Stimulated activated CD4-positive, alpha-beta T cell treated with anti-CD3 and anti-CD28 coated beads, Interleukin-2, amount 100 ng/mL, for 4 hours (primary cell): ENCODE data around the gene RPL22.
"Not testable (repeated sequence)": the region's sequence is repeated elsewhere in the genome, so short reads cannot be mapped to it uniquely, and the experiment has no call there.

Experiments
- DNase-seq: peaks from one replicate; pipeline ENCODE4 v3.0.0-alpha.2; 2020; ENCODE audit warnings: low read depth

The RPL22 gene

GRCh38 chr1:6233376-6233775 lies 34.0 kb upstream of the RPL22 start:
- DNase-seq, result no peak

DNA sequence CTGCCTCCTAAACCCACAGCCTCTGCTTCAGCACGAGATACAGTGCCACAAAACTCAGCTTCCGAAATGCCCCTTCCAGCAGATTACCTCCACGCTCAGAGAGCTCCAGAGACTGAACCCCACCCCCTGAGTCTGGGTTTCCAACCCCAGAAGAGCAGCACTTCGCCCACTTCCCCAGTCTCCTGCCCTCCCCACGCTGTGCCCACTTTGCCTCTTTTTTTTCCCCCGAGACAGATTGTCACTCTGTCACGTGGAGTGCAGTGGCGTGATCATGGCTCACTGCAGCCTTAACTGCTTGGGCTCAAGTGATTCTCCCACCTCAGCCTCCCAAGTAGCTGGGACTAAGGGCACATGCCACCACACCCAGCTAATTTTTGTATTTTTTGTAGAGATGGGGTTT lies 26.3 kb upstream of the RPL22 start:
- DNase-seq, result no peak

GRCh38 chr1:6224718-6225117 lies 25.3 kb upstream of the RPL22 start:
- no peak for DNase-seq

- DNase-seq, result no peak
Observed at GRCh38 chr1:6223617-6224016, 24.2 kb upstream of the RPL22 start.

- DNase-seq, result no peak
Observed at GRCh38 chr1:6222636-6223035, 23.2 kb upstream of the RPL22 start.

DNA sequence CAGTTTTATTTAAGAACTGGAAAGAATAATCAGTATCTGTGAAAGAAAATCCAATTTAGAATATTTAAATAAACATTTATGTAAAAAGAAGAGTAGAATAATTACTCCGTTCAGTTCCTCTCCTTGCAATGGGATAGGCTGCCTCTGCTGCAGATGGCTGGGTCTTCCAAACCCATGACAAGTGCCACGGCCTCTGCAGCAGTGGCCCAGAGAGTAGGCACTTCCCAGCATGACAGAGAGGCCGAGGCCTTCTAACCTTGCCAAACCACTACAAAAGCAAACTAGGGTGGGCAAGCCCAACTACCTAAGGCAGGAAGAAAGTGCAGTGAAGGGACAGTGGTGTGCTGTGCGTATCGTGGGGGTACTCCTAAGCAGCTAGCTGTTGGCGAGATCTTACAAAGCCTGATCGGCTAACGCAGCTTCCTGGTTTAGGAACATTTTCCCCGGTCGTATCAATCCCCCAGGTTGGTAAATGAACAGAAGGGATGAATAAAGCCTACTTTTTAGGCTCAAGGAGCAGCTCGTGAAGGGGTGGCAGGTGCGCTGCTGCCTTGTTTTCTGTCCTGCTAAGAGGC lies 21.9 kb upstream of the RPL22 start:
- DNase-seq, result no peak

GRCh38 chr1:6220236-6220635 lies 20.8 kb upstream of the RPL22 start:
- DNase-seq, result no peak

DNA sequence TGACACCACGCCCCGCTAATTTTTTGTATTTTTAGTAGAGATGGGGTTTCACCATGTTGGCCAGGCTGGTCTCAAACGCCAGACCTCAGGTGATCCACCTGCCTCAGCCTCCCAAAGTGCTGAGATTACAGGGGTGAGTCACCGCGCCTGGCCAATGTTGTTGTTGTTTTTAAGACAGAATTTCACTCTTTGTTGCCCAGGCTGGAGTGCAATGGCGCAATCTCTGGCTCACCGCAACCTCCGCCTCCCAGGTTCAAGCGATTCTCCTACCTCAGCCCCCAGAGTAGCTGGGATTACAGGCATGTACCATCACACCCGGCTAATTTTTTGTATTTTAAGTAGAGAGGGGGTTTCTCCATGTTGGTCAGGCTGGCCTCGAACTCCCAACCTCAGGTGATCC lies 20.2 kb upstream of the RPL22 start:
- DNase-seq, result not testable (repeated sequence)

GRCh38 chr1:6218375-6219164 lies 19.2 kb upstream of the RPL22 start:
- DNase-seq, result no peak

DNA sequence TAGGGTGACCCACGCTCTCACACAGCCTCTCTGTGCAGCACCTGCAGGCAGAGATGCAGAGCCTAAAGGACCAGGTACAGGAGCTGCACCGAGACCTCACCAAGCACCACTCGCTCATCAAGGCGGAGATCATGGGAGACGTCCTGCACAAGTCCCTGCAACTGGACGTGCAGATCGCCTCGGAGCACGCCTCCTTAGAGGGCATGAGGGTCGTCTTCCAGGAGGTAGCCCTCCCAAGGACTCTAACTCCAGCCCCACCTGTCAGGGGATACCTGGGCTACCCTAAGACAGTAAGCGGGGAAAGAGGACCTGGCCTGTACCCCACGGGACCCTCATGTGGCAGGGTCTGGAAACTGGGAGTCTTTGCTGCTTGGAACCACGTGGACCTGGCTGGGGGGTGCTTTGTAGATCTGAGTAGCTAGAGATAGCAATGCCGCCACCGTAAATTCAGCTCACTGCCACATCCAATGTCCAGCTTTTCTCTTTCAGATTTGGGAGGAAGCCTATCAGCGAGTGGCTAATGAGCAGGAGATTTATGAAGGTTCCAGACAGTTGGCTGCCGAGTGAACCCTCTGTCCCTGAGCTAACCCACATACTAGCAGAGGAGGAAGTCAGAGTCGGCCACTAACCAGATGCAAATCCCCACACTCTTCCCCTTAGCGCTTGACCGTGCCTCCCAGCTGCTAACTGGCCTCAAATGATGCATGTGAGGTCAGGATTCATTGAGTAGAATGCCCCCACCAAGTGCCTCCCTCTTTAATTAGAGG lies 13.0 kb upstream of the RPL22 start:
- no peak for DNase-seq

DNA sequence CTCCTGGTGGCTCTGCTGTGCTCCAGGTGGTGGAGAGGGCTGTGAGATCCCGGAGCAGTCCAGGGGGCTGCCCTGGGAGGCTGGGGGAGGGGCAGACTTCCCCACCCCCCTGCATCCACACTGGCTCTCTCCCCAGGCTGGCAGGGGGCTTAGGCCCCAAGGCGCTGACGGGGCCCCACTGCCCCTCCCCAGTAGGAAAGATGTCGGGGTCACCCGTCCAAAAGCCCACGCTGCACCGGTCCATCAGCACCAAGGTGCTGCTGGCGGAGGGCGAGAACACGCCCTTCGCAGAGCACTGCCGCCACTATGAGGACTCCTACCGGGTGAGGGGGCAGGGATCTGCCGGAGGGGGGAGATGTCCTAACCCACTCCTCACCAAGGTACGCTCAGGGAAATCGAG lies 12.3 kb upstream of the RPL22 start:
- no peak for DNase-seq

DNA sequence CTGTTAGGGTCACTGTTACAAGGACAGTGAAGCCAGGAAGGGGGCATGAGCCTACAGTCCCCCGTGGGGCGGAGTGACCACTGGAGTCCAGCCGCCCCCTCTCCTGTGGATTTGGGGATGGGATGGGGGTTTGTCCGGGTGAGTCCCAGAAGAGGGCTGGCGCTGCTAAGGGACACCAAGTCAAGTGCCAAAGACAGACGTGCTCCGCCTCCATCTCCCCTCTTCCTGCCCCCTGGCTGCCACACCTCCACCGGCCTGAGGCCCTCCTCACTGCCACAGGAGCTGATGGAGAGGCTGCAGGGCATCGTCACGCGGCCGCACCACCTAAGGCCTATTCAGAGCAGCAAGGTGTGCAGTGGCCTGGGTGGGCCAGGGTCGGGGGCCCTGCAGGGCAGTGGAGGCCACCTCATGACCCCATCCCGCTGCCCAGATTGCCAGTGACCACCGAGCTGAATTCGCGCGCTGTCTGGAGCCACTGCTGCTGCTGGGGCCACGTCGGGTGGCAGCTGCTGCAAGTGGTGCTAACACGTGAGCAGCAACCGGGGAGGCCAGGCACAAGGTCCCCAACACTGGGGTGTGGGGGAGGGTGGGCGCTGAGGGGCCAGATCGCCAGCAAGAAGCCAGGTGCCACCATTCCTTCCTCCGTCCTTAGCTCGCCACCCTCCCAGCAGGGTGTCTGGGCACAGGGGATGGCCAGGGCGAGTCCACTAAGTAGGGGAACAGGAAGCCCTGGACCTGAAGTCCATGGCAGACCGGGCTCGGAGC lies 11.4 kb upstream of the RPL22 start:
- no peak for DNase-seq

DNA sequence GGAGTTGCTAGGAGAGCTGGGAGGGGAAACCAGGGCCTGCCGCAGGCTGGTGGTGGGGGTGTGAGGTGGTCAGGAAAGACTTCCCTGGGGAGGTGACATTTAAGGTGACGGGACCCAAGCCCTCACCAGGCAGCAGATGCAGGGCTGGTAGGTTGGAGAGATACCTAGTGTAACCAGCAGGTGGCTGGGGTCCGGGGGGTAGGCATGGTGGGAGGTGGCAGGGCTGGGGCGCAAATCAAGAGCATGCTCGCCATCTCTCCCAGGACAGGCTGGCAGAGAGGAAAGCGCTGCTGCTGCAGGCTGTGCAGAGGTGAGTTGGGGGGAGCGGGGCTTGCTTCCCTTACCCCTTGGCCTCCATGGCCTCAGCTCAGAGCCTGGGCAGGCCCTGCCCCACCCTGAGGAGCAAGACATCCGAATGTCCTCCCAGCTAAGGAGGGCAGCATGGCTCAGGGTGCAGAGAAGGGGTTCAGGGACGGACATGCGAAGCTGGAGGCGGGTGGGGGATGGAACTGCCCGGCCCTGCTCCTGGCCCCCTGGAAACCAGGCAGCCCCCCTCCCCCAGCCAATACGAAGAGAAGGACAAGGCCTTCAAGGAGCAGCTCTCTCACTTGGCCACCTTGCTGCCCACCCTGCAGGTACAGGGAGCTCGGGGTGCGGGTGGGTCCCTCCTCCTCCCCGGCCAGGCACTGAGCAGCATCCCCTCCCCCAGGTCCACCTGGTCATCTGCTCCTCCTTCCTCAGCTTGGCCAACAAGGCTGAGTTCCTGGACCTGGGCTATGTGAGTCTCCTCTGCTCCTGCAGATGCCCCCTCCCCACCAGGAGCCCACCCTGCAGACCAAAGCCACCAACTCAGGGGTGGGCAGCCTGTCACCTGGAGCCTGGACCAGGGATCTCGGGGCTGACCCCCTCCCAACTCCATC lies 10.5 kb upstream of the RPL22 start:
- no peak for DNase-seq

DNA sequence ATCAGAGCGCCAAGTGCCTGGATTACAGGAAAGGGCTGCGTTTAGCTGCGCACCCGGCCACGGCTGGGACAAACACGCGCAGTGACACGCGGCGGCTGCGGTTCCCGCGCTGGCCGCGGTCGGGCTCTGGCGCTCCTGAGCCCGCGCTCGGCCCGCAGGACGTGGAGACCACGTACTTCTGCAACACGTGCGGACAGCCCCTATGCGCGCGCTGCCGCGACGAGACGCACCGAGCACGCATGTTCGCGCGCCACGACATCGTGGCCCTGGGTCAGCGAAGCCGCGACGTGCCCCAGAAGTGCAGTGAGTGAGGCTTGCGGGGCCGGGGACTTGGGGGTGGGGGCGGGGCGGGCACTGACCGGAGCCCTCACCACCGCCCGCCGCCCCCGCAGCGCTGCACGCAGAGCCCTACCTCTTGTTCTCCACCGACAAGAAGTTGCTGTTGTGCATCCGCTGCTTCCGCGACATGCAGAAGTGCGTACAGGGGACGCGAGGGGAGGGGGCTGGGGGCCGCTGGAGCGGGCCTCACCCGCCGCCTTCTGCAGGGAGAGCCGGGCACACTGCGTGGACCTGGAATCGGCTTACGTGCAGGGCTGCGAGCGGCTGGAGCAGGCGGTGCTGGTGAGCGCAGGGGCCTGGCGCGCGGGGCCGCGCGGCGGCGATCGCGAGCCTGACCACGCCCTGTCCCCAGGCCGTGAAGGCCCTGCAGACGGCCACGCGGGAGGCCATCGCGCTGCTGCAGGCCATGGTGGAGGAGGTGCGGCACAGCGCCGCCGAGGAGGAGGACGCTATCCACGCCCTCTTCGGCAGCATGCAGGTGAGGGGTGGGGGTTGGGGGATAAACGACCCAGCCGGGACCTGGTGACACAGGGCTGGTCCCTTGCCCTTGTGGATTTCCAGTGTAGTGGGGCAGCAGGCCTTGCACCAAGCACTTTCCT lies 9.6 kb upstream of the RPL22 start:
- DNase-seq, result no peak

- DNase-seq, result no peak
Observed at GRCh38 chr1:6207921-6208320, 8.5 kb upstream of the RPL22 start.

GRCh38 chr1:6207075-6207885 lies 7.9 kb upstream of the RPL22 start:
- no peak for DNase-seq

DNA sequence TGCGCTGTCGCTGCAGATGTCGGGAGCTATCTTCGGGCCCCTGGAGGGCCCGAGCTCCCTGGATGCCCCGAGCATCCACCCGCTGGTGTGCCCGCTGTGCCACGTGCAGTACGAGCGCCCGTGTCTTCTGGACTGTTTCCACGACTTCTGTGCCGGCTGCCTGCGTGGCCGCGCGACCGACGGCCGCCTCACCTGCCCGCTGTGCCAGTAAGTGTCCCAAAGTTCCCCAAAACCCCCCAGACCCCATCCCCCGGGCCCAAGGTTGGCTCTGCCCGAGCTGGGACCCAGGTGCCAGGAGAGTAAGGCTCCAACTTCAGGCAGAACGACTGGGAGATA lies 7.1 kb upstream of the RPL22 start:
- DNase-seq, result no peak

GRCh38 chr1:6205849-6206519 lies 6.6 kb upstream of the RPL22 start, which contains the start of gene RNF207:
RNF207 (plus strand) TSS chr1:6206119; CDS start chr1:6206536, 417 bp downstream.
- peak; percentile 46 for DNase-seq

- no peak for DNase-seq
Observed at GRCh38 chr1:6202256-6202655, 2.9 kb upstream of the RPL22 start.
